GM23248 (cell line): Measurements from ENCODE around the gene DHRS1.

ENCODE experiments used
- EZH2 ChIP-seq: fragments of 200-600 bp; sonication (generic); IDR thresholded peaks from 2 replicates; pipeline ENCODE4 v1.6.1; 2018; ENCODE audit warnings: antibody characterized with exemption, mild to moderate bottlenecking; ENCODE audit not compliant: insufficient read depth, poor library complexity, severe bottlenecking
- EZH2phosphoT487 ChIP-seq: fragments of 200-600 bp; sonication (generic); IDR thresholded peaks from 2 replicates; pipeline ENCODE4 v1.6.1; 2018; ENCODE audit warnings: antibody characterized with exemption, moderate library complexity, mild to moderate bottlenecking, low read depth; ENCODE audit not compliant: insufficient read depth

- no peak for TF ChIP-seq EZH2phosphoT487
- no peak for TF ChIP-seq EZH2
Measured at GRCh38 chr14:24334431-24335291, 35.1 kb upstream of the DHRS1 start, which contains the start of gene ADCY4.
